DMS53 treated with DMSO at 0.1 percent for 48 hours (cell line): ENCODE measurements around the gene ZRSR2.
"Not testable (repeated sequence)": the region's sequence is repeated elsewhere in the genome, so short reads cannot be mapped to it uniquely, and the experiment has no call there.

Source experiments
- DNase-seq: peaks from one replicate; lab custom pipeline; 2025; ENCODE audit not compliant: unreplicated experiment; lab: John Stamatoyannopoulos, UW

ZRSR2 gene

DNA sequence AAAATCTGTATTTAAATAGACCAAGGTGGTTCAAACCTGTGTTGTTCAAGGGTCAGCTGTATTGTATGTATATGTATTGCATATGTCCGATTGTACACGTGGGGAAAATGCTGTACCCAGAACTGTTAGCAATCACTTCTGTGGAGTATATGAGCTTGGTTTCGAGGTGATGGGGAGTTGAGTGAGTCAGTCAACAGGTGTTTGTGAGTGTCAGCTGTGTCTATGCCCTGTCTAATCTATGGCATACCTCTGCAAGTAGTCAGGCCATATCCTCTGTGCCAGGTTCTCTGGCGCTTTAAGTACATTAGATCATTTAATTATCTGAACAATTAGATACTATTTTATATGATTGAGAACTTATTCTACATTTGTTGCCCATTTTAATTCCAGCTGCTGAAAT is 7.4 kb downstream of the ZRSR2 start:
- DNase-seq, result no peak

DNA sequence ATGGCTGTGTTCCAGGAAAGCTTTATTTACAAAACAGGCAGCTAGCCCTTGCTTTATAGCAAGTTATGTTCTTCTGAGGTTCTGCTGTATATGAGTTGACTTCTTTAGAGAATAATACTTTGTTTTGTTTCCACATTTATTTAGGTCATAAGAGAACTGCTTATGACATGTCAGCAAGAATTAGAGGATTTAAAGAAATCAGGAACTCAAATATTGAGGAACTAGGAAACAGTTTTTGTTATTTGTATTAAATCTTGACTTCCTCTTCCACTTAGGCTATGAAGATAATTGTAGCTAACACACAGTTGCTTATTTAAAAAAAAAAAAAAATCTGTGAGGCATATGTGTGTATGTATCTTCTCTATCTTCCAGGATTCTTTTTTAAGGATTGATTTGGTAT is 14.3 kb downstream of the ZRSR2 start:
- no peak for DNase-seq

GRCh38 chrX:15808254-15808653 is 18.0 kb downstream of the ZRSR2 start:
- DNase-seq, result no peak

- DNase-seq, result no peak
These were observed 22.1 kb downstream of the ZRSR2 start for GRCh38 chrX:15812192-15812938.

- no peak for DNase-seq
These were observed 23.1 kb downstream of the ZRSR2 start for GRCh38 chrX:15813416-15813815.

DNA sequence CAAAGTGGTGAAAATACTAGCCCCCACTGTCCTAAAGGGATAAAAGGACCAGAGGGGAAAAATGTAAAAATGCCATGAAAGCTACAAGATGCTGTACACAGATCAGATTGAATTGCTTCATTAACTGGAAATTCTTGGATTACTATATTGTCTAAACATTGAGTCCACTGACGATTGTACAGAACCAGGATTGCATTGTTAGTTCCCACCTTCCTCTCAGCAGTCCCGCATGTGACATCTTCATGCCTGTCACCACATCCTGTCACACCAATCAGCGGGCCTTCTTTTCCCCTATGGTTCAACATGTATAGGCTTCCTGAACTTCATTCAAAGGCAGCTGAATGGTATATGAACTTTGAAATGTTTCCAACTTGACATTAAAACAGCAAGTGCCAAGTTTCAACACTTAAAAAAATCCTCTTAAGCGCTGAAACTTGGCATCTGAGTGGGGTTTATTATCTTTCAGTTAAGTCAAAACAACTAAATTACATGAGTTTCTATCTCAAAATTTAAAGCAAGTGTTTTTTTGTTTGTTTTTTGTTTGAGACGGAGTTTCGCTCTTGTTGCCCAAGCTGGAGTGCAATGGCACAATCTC is 24.6 kb downstream of the ZRSR2 start:
- DNase-seq, result no peak

GRCh38 chrX:15815779-15816437 is 25.6 kb downstream of the ZRSR2 start:
- peak; percentile 0 for DNase-seq

GRCh38 chrX:15816438-15816809 is 26.1 kb downstream of the ZRSR2 start:
- DNase-seq, result no peak

- DNase-seq, result no peak
These were observed 26.6 kb downstream of the ZRSR2 start for GRCh38 chrX:15816886-15817285.

GRCh38 chrX:15820106-15821073 is 30.1 kb downstream of the ZRSR2 start:
- DNase-seq, result no peak

DNA sequence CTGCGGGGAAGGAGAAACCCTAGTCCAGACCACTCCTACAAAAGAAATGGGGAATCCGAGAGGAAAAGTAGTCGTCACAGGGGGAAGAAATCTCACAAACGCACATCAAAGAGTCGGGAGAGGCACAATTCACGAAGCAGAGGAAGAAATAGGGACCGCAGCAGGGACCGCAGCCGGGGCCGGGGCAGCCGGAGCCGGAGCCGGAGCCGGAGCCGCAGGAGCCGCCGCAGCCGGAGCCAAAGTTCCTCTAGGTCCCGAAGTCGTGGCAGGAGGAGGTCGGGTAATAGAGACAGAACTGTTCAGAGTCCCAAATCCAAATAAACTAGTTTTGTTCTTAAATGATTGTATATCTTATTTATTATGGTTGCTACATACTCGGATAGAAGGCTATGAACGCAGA is 32.6 kb downstream of the ZRSR2 start:
- DNase-seq, result no peak

DNA sequence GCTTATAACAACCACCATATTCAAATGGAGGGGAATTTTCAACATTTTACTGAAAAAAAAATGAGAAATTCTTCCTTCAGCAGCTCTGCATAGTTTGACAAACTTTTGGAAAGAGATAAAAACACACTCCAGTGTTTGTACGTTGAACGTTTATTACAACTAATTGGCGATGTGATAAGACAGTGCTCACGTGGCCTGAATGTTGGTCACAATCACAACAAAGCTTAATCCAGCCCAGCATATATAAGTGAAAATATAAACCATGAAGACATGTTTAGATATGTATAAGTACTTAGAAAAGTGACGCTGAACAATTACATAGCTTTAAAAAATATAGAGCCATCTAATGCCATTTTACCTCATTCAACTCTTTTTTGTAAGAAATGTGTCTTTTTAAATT is 35.7 kb downstream of the ZRSR2 start:
- no peak for DNase-seq

DNA sequence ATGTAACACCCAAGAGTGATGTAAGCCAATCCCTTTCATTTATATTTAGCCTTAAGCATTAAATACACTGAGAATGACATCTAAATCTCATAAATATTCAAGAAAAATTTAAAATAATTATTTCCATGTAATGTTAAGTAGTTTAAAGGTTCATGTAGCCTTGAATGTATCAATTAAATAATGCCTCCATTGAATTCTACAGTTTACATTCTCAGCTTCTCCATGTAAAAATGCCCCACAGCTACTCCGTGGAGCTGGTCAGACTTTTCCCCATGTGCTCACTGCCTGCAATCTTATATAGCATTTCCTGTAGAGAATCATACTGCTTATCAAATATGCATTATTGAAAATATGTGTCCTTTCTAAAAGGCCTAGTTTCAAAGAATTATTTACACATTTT is 38.9 kb downstream of the ZRSR2 start:
- no peak for DNase-seq

DNA sequence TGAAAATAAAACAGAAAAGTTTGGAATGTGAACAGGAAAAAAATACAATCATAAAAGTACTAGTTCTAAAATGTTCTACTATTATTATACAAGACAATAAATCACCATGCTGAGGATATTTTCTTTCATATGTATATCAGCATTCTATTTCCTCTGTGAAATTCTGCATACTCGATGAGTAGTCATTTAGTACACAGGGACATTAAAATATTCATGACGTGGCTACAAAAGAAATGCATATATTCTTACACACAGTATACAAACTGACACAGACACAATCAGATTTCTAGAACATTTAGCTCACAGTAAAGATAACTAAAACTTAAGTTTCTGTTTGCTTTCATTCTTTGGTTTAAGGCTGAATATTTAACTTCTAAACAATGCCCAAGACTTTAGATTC is 41.1 kb downstream of the ZRSR2 start:
- not testable (repeated sequence) for DNase-seq

- no peak for DNase-seq
These were observed 43.8 kb downstream of the ZRSR2 start for GRCh38 chrX:15834053-15834452.

GRCh38 chrX:15834827-15835595 is 44.7 kb downstream of the ZRSR2 start:
- peak; percentile 23 for DNase-seq

DNA sequence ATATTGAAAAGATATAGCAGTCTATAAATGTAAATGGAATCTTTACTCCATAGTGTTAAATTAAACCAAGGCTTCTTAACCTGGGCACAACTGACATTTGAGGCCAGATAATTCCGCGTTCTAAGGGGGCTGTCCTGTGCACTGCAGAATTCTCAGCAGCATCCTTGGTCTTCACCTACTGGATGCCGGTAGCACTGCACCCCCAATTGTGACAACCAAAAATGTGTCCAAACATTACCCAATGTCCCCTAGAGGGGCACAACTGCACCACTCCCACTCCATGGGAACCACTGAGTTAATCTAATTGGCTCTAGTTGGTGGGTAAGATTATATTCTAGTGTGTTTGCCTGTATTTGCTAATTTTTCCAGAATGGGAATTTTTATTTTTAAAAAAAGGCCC is 47.7 kb downstream of the ZRSR2 start:
- DNase-seq, result no peak

GRCh38 chrX:15841853-15842516 is 51.7 kb downstream of the ZRSR2 start:
- DNase-seq, result no peak

- no peak for DNase-seq
These were observed 53.7 kb downstream of the ZRSR2 start for GRCh38 chrX:15843960-15844359.

DNA sequence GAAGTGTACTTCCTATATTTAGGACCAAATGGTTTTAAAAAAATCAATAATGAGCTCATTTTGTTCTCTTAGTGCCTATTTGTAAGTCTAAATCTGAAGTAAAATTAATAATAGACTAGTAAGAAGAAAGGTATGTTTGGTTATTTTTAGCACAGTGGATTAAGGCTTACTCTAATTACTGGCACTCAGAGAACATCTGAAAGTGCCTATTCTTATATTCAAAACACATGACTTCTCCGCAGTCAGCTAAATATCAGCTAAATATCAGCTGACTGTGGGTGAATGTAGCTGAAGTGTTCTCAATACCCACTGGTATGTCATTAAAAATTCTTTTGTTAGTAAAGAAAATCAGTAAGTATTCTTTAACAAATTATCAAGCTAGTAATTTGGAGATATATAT is 58.3 kb downstream of the ZRSR2 start:
- DNase-seq, result no peak
